Esophagus squamous epithelium (tissue), 4 donors: ENCODE measurements around the gene TOMM70.

Experiments used
- CTCF ChIP-seq, 6 experiments: fragments of 450-650 bp in 4 of 6; fragments of 200-600 bp in 2 of 6; sonication (generic) in 2 of 6; IDR thresholded peaks; one replicate each; pipeline ENCODE4 v1.5.1; 2016 to 2019; ENCODE audit warnings: antibody characterized with exemption in 6 of 6, mild to moderate bottlenecking in 4 of 6, moderate library complexity in 4 of 6
- POLR2A ChIP-seq, 4 donors: fragments of 450-650 bp; IDR thresholded peaks; one replicate each; pipeline ENCODE4 v1.6.1; 2017; ENCODE audit warnings: antibody characterized with exemption in 4 of 4, mild to moderate bottlenecking in 4 of 4, moderate library complexity in 3 of 4

GRCh38 chr3:100333970-100334487 lies 66.9 kb downstream of the TOMM70 start:
- TF ChIP-seq CTCF (IDR thresholded peaks at IDR 0.05) (no peak), POLR2A (IDR thresholded peaks at IDR 0.05) (no peak)
